ENCODE measurements around the gene MGLL.
"Not testable (repeated sequence)": the region's sequence is repeated elsewhere in the genome, so short reads cannot be mapped to it uniquely, and the experiment has no call there.

The MGLL gene

GRCh38 chr3:127710155-127710941 lies 112.0 kb downstream of the MGLL start:
- TF ChIP-seq, protein P1, sequence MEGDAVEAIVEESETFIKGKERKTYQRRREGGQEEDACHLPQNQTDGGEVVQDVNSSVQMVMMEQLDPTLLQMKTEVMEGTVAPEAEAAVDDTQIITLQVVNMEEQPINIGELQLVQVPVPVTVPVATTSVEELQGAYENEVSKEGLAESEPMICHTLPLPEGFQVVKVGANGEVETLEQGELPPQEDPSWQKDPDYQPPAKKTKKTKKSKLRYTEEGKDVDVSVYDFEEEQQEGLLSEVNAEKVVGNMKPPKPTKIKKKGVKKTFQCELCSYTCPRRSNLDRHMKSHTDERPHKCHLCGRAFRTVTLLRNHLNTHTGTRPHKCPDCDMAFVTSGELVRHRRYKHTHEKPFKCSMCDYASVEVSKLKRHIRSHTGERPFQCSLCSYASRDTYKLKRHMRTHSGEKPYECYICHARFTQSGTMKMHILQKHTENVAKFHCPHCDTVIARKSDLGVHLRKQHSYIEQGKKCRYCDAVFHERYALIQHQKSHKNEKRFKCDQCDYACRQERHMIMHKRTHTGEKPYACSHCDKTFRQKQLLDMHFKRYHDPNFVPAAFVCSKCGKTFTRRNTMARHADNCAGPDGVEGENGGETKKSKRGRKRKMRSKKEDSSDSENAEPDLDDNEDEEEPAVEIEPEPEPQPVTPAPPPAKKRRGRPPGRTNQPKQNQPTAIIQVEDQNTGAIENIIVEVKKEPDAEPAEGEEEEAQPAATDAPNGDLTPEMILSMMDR (conservative IDR thresholded peaks at IDR 0.05; ENCODE audit: low read length) = no peak
- no peak for DNase-seq (ENCODE audit: low read depth)
- H3K4me3 ChIP-seq (ENCODE audit: low read length) = no peak overlapping the region

GRCh38 chr3:127709320-127710060 lies 112.8 kb downstream of the MGLL start:
- H3K4me3 ChIP-seq (ENCODE audit: low read length) = no peak overlapping the region
- TF ChIP-seq, protein P1 (conservative IDR thresholded peaks at IDR 0.05; ENCODE audit: low read length) = no peak
- DNase-seq (ENCODE audit: low read depth) = no peak

GRCh38 chr3:127708837-127709236 lies 113.5 kb downstream of the MGLL start:
- no peak overlapping the region for H3K4me3 ChIP-seq (ENCODE audit: low read length)
- no peak for DNase-seq (ENCODE audit: low read depth)
- TF ChIP-seq, protein P1 (conservative IDR thresholded peaks at IDR 0.05; ENCODE audit: low read length) = no peak

DNA sequence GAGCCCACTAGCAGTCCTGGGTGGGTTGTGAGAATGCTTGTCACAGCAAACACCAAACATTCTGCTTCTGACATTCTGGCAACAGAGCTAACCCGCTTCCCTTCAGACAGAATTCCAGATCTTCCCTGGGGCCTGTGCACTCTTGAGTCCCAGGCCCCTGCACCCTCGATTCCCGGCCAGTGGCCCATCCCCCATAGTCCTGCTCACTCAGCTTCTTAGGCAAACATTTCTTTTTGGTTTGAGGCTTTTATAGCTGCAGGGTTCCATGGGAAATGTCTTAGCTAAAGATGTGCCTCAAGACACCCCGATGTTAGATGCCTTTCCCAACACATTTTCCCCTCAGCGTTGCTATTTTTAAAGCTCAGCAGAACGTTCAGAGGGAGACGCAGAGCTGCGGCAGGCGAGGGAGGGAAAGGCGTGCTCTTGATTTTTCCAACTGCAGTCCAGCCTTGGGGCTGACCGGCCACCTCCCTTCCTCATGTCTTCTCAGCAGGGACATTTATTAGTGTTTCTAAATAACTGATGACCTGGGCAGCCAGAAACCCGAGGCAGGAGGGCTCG lies 114.4 kb downstream of the MGLL start:
- no peak overlapping the region for H3K4me3 ChIP-seq (ENCODE audit: low read length)
- no peak for DNase-seq (ENCODE audit: low read depth)
- TF ChIP-seq, protein P1 (conservative IDR thresholded peaks at IDR 0.05; ENCODE audit: low read length) = no peak

DNA sequence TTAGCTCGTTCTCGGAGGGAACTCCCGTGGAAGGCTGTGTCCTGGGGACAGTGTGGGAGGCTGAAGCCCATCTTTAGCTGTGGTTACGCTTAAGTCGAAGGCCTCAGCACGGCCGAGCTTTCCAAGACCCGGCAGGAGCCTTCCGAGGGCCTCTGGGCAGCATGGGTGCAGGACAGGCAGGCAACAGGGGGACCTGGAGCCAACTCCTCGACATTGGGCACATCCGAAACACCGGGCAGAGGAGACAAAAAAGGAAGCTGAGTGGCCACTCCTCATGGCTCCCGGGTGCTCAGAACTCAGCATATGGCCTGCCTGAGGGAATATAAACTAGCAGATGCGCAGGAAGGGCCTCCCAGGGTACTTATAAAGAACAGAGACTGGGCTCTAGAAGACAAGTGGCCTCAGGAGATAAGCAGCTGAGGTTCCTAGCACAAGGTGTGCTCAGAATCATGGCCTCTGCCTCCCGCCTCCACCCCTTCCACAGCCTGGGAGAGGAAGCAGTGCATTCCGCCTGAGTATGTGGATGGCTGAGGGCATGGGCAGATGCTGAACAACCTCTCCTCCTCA lies 115.4 kb downstream of the MGLL start:
- H3K4me3 ChIP-seq (ENCODE audit: low read length) = no peak overlapping the region
- no peak for DNase-seq (ENCODE audit: low read depth)
- TF ChIP-seq, protein P1 (conservative IDR thresholded peaks at IDR 0.05; ENCODE audit: low read length) = no peak

DNA sequence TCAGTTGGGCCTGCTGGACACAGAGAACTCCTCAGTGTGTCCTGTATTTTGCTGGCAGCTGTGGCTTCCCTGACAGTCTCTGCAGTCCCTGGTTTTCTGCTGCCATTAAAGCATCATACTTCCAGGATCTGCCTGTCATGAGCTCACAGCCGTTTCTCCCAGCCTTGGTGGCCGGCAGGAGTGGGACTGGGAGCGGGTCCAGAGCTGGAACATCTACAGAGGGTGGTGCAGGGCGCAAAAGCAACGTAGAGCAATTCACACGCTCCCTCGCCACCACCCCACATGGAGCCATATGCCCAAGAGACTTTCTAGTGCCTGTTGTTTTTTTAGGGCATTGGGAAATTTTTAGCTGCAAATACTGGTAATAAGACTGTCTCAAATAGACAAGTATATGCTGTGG lies 116.0 kb downstream of the MGLL start:
- TF ChIP-seq, protein P1 (conservative IDR thresholded peaks at IDR 0.05; ENCODE audit: low read length) = no peak
- DNase-seq (ENCODE audit: low read depth) = no peak
- no peak overlapping the region for H3K4me3 ChIP-seq (ENCODE audit: low read length)

GRCh38 chr3:127704840-127705239 lies 117.5 kb downstream of the MGLL start:
- not testable (repeated sequence) for DNase-seq (ENCODE audit: low read depth); H3K4me3 ChIP-seq (ENCODE audit: low read length)
